Mucosa of descending colon (tissue), 3 donors: ENCODE data around the gene ADAM12. TPM values are rescaled to one million over a fixed set of nuclear protein-coding genes. Genes with fewer than 3 reads are reported as not detected.

Source experiments
- ATAC-seq: fragments of 200-7000 bp; cut with Tn5 transposase; one replicate; pipeline ENCODE4 v1.9.1; 2020; ENCODE audit warnings: mild to moderate bottlenecking, moderate library complexity
- DNase-seq, 3 donors: peaks; one replicate each; pipeline ENCODE4 v3.0.0-alpha.2; 2020
- H3K36me3 ChIP-seq: fragments of 200-600 bp; one replicate; pipeline ENCODE4 v1.8.0; 2021; ENCODE audit warnings: low read depth, mild to moderate bottlenecking
- H3K4me1 ChIP-seq: fragments of 200-600 bp; one replicate; pipeline ENCODE4 v1.8.0; 2021; ENCODE audit warnings: low read depth, mild to moderate bottlenecking
- H3K4me3 ChIP-seq: fragments of 200-600 bp; one replicate; pipeline ENCODE4 v1.8.0; 2021; ENCODE audit warnings: mild to moderate bottlenecking
- H3K9me3 ChIP-seq: fragments of 200-600 bp; one replicate; pipeline ENCODE4 v1.8.0; 2021; ENCODE audit warnings: mild to moderate bottlenecking
- intact Hi-C, 2 donors: fragments of 100-400 bp; cut with DNase I in 1 of 2; cut with micrococcal nuclease in 1 of 2; formaldehyde crosslinking; loops; one replicate each; pipeline versions ENCODE4 v1.11.0 to v1.11.1; 2022; cut with DNase I, micrococcal nuclease
- total RNA-seq, 3 donors: library from RNA; stranded (reverse); fragmentation: NEBNext Ultra II Directional in 2 of 3; extraction: Animal tissue kit (Norgen Biotek cat#: 25700) in 2 of 3; gene quantifications; one replicate each; pipeline versions ENCODE4 v1.2.1 to v1.2.4, GENCODE V29; 2021 to 2023
- TF ChIP-seq, protein P1 (sequence below): fragments of 200-600 bp; IDR thresholded peaks from one replicate; pipeline ENCODE4 v1.8.0; 2022; ENCODE audit warnings: antibody characterized with exemption, mild to moderate bottlenecking
- donor health status: DM: no; HTN: no; CAD: no; lungs with moderate emphysema.
- donor health status: DM: no; HTN: no; CAD: no.
- donor health status: DM: no; HTN: yes; CAD: no.

ADAM12 gene
- total RNA-seq, 3 donors from 2014 or later: 0.20 to 0.89 (median 0.66) TPM

DNA sequence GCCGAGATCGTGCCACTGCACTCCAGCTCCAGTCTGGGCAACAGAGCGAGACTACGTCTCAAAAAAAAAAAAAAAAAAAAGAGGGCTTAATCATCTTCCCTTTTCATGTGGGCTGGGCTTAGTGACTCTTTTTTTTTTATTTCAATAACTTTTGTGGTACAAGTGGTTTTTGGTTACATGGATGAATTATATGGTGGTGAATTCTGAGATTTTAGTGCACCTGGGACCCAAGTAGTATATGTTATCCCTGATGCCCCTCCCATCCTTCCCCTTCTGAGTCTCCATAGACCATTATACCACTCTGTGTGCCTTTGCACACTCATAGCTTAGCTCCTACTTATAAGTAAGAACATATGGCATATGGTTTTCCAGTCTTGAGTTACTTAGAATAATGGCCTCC, 4.8 kb upstream of the ADAM12 start:
- no peak for ATAC-seq
- intact Hi-C loops: no loop called here

DNA sequence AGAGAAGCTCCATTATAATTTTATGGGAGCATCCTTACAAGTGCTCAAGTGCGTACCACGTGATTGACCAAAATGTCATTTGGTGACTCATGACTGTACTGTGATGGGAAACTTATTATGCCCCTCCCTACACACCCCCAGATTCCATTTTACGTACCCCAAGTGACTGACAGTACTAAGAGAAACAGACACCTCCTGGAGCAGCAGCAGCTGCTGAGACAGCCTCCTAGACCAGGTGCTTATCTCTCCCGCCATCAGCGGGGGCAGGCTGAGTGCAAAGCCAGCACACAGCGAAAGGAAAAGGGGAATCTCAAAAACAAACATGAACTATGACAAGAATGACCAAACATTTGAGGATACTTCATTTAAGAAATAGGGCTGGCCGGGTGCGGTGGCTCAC, 4.2 kb upstream of the ADAM12 start:
- ATAC-seq: no peak
- TF ChIP-seq, protein P1, sequence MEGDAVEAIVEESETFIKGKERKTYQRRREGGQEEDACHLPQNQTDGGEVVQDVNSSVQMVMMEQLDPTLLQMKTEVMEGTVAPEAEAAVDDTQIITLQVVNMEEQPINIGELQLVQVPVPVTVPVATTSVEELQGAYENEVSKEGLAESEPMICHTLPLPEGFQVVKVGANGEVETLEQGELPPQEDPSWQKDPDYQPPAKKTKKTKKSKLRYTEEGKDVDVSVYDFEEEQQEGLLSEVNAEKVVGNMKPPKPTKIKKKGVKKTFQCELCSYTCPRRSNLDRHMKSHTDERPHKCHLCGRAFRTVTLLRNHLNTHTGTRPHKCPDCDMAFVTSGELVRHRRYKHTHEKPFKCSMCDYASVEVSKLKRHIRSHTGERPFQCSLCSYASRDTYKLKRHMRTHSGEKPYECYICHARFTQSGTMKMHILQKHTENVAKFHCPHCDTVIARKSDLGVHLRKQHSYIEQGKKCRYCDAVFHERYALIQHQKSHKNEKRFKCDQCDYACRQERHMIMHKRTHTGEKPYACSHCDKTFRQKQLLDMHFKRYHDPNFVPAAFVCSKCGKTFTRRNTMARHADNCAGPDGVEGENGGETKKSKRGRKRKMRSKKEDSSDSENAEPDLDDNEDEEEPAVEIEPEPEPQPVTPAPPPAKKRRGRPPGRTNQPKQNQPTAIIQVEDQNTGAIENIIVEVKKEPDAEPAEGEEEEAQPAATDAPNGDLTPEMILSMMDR: no peak
- no peak for DNase-seq
- Histone ChIP-seq H3K36me3 (no peaks in the 10 kb centered on the region), H3K4me1 (peaks cover 9% of the 10 kb centered on the region), H3K9me3 (no peaks in the 10 kb centered on the region), H3K4me3 (no peak overlapping the region)
- intact Hi-C loops: no loop called here

More for the DNA sequence above, 4.8 kb upstream of the ADAM12 start:
- TF ChIP-seq, protein P1: no peak
- Histone ChIP-seq H3K4me3 (no peak overlapping the region), H3K36me3 (no peaks in the 10 kb centered on the region), H3K4me1 (peaks cover 3% of the 10 kb centered on the region), H3K9me3 (no peaks in the 10 kb centered on the region)
- no peak for DNase-seq

DNA sequence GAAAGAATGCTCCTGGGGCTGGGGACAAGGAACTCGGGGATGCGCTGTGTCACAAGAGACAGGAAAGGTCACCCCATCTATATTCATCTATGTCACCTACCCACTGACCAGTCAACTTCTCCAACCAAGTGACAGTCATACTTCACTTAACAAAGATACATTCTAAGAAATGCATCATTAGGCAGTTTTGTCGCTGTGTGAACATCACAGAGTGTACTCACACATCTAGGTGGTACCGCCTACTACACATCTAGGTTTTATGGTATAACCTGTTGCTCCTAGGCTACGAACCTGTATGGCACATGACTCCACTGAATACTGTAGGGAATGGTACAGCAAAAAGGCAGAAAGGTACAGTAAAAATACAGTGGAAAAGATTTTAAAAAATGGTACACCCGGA, 3.8 kb upstream of the ADAM12 start:
- ATAC-seq: no peak
- no peak for DNase-seq
- no peak overlapping the region for H3K4me3 ChIP-seq
- TF ChIP-seq, protein P1: no peak
- peaks cover 11% of the 10 kb centered on the region for H3K4me1 ChIP-seq
- H3K36me3 ChIP-seq: no peaks in the 10 kb centered on the region
- H3K9me3 ChIP-seq: no peaks in the 10 kb centered on the region
- intact Hi-C loops: no loop called here

DNA sequence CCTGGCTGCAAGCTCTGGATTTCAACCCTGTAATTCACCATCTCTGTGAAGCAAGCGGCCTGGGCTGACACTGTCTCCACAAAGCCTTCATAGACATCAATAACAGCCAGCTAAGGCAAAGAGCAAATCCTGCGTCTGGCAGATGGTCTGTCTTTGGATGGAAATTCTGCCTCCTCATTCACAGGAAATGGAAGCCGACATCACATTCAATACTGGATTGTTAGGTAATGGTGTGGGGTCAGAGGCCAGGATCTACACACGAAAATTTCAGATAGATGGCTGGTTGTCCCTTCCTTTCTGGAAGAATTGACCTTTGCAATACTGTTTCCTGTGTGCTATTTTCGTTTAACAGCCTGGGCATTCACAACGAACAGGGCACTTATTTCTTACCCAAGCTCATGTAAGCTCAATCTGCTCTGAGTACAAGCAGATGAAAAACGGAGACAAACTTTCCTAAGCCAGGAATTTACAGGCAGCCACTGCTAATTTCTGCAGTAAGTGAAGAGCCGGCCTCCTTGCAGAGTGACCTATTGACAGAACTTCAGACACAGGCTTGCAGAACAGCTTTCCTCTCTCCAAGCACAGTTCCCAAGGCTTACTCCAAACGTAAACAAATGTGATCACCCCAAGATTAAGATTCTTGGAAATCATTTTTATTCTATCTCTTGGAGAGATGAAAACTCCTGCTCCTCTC, 3.1 kb upstream of the ADAM12 start:
- H3K4me1 ChIP-seq: peaks cover 11% of the 10 kb centered on the region
- ATAC-seq (no peak), DNase-seq (no peak)
- intact Hi-C loops: no loop called here
- TF ChIP-seq, protein P1: no peak
- H3K36me3 ChIP-seq: no peaks in the 10 kb centered on the region
- H3K9me3 ChIP-seq: no peaks in the 10 kb centered on the region
- H3K4me3 ChIP-seq: no peak overlapping the region

DNA sequence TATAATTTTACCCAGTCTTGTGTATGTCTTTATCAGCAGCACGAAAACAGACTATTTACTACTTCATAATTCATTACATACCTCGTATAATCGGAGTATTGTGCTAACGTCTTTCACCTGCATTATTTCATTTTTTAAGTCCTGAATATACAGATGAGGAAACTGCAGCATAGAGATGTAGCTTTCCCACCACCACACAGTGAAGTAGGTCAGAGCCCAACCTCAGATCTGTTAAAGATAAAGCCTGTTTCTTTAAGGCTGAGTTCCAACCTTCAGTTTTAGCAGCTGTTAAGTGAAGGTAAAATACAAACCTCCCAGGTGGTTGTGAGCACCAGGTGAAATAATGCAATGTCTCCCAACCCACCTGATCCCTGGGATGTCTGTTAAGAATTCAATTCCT, 2.0 kb upstream of the ADAM12 start:
- Histone ChIP-seq H3K36me3 (no peaks in the 10 kb centered on the region), H3K9me3 (no peaks in the 10 kb centered on the region), H3K4me3 (no peak overlapping the region), H3K4me1 (peaks cover 11% of the 10 kb centered on the region)
- TF ChIP-seq, protein P1: no peak
- DNase-seq (no peak), ATAC-seq (no peak)
- intact Hi-C loops: no loop called here
